Caco-2 (cell line): ENCODE results near the gene SPG7. TPM values are rescaled to one million over a fixed set of nuclear protein-coding genes. Genes with fewer than 3 reads are reported as not detected.
"Not testable (repeated sequence)": the region's sequence is repeated elsewhere in the genome, so short reads cannot be mapped to it uniquely, and the experiment has no call there.

Experiments
- BruUV-seq: library from RNA; stranded (reverse); fragments of 400-500 nt; replicated peaks from 2 replicates; lab custom pipeline; 2021; lab: Mats Ljungman, UMichigan
- CTCF ChIA-PET: fragments of 300-600 bp; sonication (Branson Sonifier 250); formaldehyde crosslinking; loops from one replicate; lab custom pipeline; 2022; ENCODE audit warnings: antibody characterized with exemption; lab: Charles Lee
- POLR2A ChIA-PET: fragments of 300-600 bp; sonication (Branson Sonifier 250); formaldehyde crosslinking; loops from one replicate; lab custom pipeline; 2022; ENCODE audit warnings: antibody characterized with exemption; lab: Charles Lee
- DNase-seq, 2 experiments: peaks; one replicate each; pipeline versions ENCODE4 v3.0.0 to v3.0.0-alpha.2; 2020 to 2022
- H3K27me3 ChIP-seq: replicated peaks from 2 replicates; pipeline ENCODE4 v1.6.0; 2011; ENCODE audit warnings: low read length; ENCODE audit not compliant: control insufficient read depth, insufficient read depth
- H3K36me3 ChIP-seq: 2 replicates; pipeline ENCODE4 v1.5.1; 2011; ENCODE audit warnings: low read length; ENCODE audit not compliant: control insufficient read depth, insufficient read depth
- H3K4me1 ChIP-seq: fragments of 250-450 bp; sonication (Bioruptor Pico); 2 replicates; pipeline ENCODE4 v1.5.1; 2020; ENCODE audit warnings: mild to moderate bottlenecking
- H3K4me3 ChIP-seq: 2 replicates; pipeline ENCODE4 v1.5.1; 2011; ENCODE audit warnings: low read depth, mild to moderate bottlenecking, control low read depth, low read length
- H3K9me3 ChIP-seq: fragments of 250-450 bp; sonication (Bioruptor Pico); 2 replicates; pipeline ENCODE4 v1.5.1; 2020; ENCODE audit warnings: mild to moderate bottlenecking, moderate library complexity
- H3K27ac Mint-ChIP-seq: one replicate; pipeline ENCODE4 v1.8.0; 2022; ENCODE audit warnings: mixed read lengths; ENCODE audit not compliant: unreplicated experiment
- H3K27me3 Mint-ChIP-seq: one replicate; pipeline ENCODE4 v1.8.0; 2022; ENCODE audit warnings: mixed read lengths; ENCODE audit not compliant: insufficient read depth, unreplicated experiment
- H3K36me3 Mint-ChIP-seq: one replicate; pipeline ENCODE4 v1.8.0; 2022; ENCODE audit warnings: mild to moderate bottlenecking, mixed read lengths; ENCODE audit not compliant: insufficient read depth, unreplicated experiment
- H3K4me1 Mint-ChIP-seq: one replicate; pipeline ENCODE4 v1.8.0; 2022; ENCODE audit warnings: low read depth, mixed read lengths; ENCODE audit not compliant: unreplicated experiment
- H3K4me3 Mint-ChIP-seq: one replicate; pipeline ENCODE4 v1.8.0; 2022; ENCODE audit warnings: mild to moderate bottlenecking, moderate library complexity, mixed read lengths; ENCODE audit not compliant: unreplicated experiment
- H3K9me3 Mint-ChIP-seq: one replicate; pipeline ENCODE4 v1.8.0; 2022; ENCODE audit warnings: mixed read lengths; ENCODE audit not compliant: unreplicated experiment
- CTCF ChIP-seq, 2 experiments: fragments of 200-600 bp in 1 of 2; IDR thresholded peaks; 1 replicate in 1 of 2; 2 replicates in 1 of 2; pipeline versions ENCODE4 v1.5.1 to v1.8.0; 2011 to 2022; ENCODE audit warnings: antibody characterized with exemption in 1 of 2, control low read depth in 1 of 2, inconsistent platforms in 1 of 2, low read depth in 1 of 2, low read length in 1 of 2, mild to moderate bottlenecking in 1 of 2, moderate library complexity in 1 of 2; ENCODE audit not compliant: insufficient read depth in 1 of 2, severe bottlenecking in 1 of 2, unreplicated experiment in 1 of 2
- intact Hi-C: fragments of 100-400 bp; cut with micrococcal nuclease; formaldehyde crosslinking; loops from one replicate; pipeline ENCODE4 v1.10.0; 2022; ENCODE audit not compliant: unreplicated experiment
- total RNA-seq: library from RNA; stranded (reverse); gene quantifications from 2 replicates; pipeline ENCODE4 v1.2.3, GENCODE V29; 2022

SPG7 gene
- total RNA-seq, 1 experiment from 2014 or later: 159 TPM

GRCh38 chr16:89569506-89570341 is 61.5 kb downstream of the SPG7 start:
- Mint-ChIP-seq H3K27me3 (no peaks in the 10 kb centered on the region), H3K36me3 (peaks cover 65% of the 10 kb centered on the region), H3K4me3 (no peak overlapping the region), H3K4me1 (peaks cover 24% of the 10 kb centered on the region), H3K9me3 (no peaks in the 10 kb centered on the region), H3K27ac (no peak overlapping the region)
- no peak for TF ChIP-seq CTCF (IDR thresholded peaks at IDR 0.05; ENCODE audit: insufficient read depth in 1 of 2, low read depth in 1 of 2, low read length in 1 of 2, severe bottlenecking in 1 of 2, unreplicated experiment in 1 of 2)
- ChIA-PET CTCF (no interaction called here), POLR2A (no interaction called here)
- no peaks in the 10 kb centered on the region for H3K27me3 ChIP-seq
- no peak for DNase-seq
- H3K9me3 ChIP-seq: no peaks in the 10 kb centered on the region
- intact Hi-C loops: no loop called here
- no peak overlapping the region for H3K4me3 ChIP-seq
- H3K36me3 ChIP-seq: no peaks in the 10 kb centered on the region
- no TSS peak for BruUV-seq
- H3K4me1 ChIP-seq: peaks cover 24% of the 10 kb centered on the region

DNA sequence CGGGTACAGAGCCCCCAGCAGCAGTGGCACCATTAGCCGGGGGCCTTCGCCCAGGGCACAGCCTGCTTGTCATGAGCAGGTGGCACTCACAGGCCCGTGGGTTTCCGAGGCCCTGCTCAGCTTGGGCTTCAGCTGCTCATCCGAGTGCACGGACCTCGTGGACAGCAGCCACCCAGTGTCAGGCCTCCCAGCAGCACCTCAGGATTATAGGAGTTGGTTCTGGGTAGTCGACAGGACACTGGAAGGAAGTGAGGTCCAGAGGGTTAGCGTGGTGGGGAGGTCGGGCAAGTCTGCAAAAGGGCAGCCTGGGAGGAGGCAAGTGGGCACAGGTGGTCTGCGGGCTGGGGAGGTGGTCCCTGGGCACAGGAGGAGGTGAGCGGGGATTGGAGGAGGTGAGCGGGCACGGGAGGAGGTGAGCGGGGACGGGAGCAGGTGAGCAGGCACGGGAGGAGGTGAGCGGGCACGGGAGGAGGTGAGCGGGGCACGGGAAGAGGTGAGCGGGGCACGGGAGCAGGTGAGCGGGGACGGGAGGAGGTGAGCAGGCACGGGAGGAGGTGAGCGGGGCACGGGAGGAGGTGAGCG is 62.2 kb downstream of the SPG7 start:
- no peaks in the 10 kb centered on the region for H3K27me3 ChIP-seq
- no peak overlapping the region for H3K4me3 ChIP-seq
- no TSS peak for BruUV-seq
- peaks cover 58% of the 10 kb centered on the region for H3K36me3 Mint-ChIP-seq
- intact Hi-C loops: no loop called here
- TF ChIP-seq CTCF (IDR thresholded peaks at IDR 0.05; ENCODE audit: insufficient read depth in 1 of 2, low read depth in 1 of 2, low read length in 1 of 2, severe bottlenecking in 1 of 2, unreplicated experiment in 1 of 2): no peak
- H3K27me3 Mint-ChIP-seq: no peaks in the 10 kb centered on the region
- H3K4me3 Mint-ChIP-seq: no peak overlapping the region
- POLR2A ChIA-PET: no interaction called here
- CTCF ChIA-PET: no interaction called here
- peaks cover 17% of the 10 kb centered on the region for H3K4me1 Mint-ChIP-seq
- peaks cover 27% of the 10 kb centered on the region for H3K4me1 ChIP-seq
- H3K9me3 ChIP-seq: no peaks in the 10 kb centered on the region
- no peaks in the 10 kb centered on the region for H3K9me3 Mint-ChIP-seq
- H3K27ac Mint-ChIP-seq: no peak overlapping the region
- DNase-seq: no peak
- no peaks in the 10 kb centered on the region for H3K36me3 ChIP-seq

- H3K27me3 Mint-ChIP-seq, BruUV-seq, H3K4me3 ChIP-seq, H3K27ac Mint-ChIP-seq, DNase-seq, intact Hi-C loops, H3K4me3 Mint-ChIP-seq, H3K9me3 Mint-ChIP-seq, H3K27me3 ChIP-seq, POLR2A ChIA-PET, H3K9me3 ChIP-seq, H3K36me3 ChIP-seq, CTCF ChIA-PET: not testable (repeated sequence)
- peaks cover 27% of the 10 kb centered on the region for H3K4me1 ChIP-seq
- Mint-ChIP-seq H3K36me3 (peaks cover 51% of the 10 kb centered on the region), H3K4me1 (peaks cover 14% of the 10 kb centered on the region)
Observed at GRCh38 chr16:89570983-89571598, 62.9 kb downstream of the SPG7 start.
